H1 (cell line): ENCODE data around the gene FHOD1. TPM values are rescaled to one million over a fixed set of nuclear protein-coding genes. Genes with fewer than 3 reads are reported as not detected.

Experiments
- CTCF ChIA-PET: fragments of 300-600 bp; sonication (Branson Sonifier 250); formaldehyde crosslinking; loops from one replicate; lab custom pipeline; 2021; ENCODE audit not compliant: partially characterized antibody; lab: Charles Lee
- POLR2A ChIA-PET: fragments of 300-600 bp; sonication (Branson Sonifier 250); formaldehyde crosslinking; loops from one replicate; lab custom pipeline; 2021; ENCODE audit warnings: inconsistent platforms; ENCODE audit not compliant: partially characterized antibody; lab: Charles Lee
- DNase-seq, 2 experiments: peaks; one replicate each; pipeline versions ENCODE4 v3.0.0 to v3.0.0-alpha.2; 2010 to 2022; ENCODE audit warnings: low spot score in 2 of 2, low read depth in 1 of 2, mixed read lengths in 1 of 2
- FAIRE-seq: peaks from 2 replicates; lab custom pipeline; 2011; peaks lifted over from hg19 to GRCh38; lab: Jason Lieb, UNC
- H2AFZ ChIP-seq: 2 replicates; pipeline ENCODE4 v1.8.1; 2012; ENCODE audit warnings: low read length, inconsistent platforms
- H2AK5ac ChIP-seq: 2 replicates; pipeline ENCODE4 v1.6.1; 2013; ENCODE audit warnings: low read depth, low read length
- H2BK120ac ChIP-seq: replicated peaks from 2 replicates; pipeline ENCODE3; 2013; ENCODE audit warnings: low read depth, low read length, inconsistent platforms
- H2BK12ac ChIP-seq: 2 replicates; pipeline ENCODE4 v1.6.1; 2013; ENCODE audit warnings: low read depth, low read length
- H2BK15ac ChIP-seq: 2 replicates; pipeline ENCODE4 v1.6.1; 2013; ENCODE audit warnings: low read length
- H2BK20ac ChIP-seq: 2 replicates; pipeline ENCODE4 v1.6.1; 2013; ENCODE audit warnings: low read length
- H2BK5ac ChIP-seq: 2 replicates; pipeline ENCODE4 v1.6.1; 2013; ENCODE audit warnings: low read depth, low read length
- H3K14ac ChIP-seq: 2 replicates; pipeline ENCODE4 v1.6.1; 2013; ENCODE audit warnings: inconsistent platforms; ENCODE audit not compliant: insufficient read length
- H3K18ac ChIP-seq: 2 replicates; pipeline ENCODE4 v1.6.1; 2013; ENCODE audit warnings: low read length; ENCODE audit errors: extremely low read depth
- H3K23ac ChIP-seq: 2 replicates; pipeline ENCODE4 v1.6.1; 2013; ENCODE audit warnings: inconsistent platforms; ENCODE audit not compliant: insufficient read length
- H3K23me2 ChIP-seq: 2 replicates; pipeline ENCODE4 v1.6.1; 2013; ENCODE audit warnings: low read depth, low read length
- H3K27ac ChIP-seq: 2 replicates; pipeline ENCODE4 v1.6.1; 2011; ENCODE audit warnings: low read depth, low read length, inconsistent platforms
- H3K27me3 ChIP-seq, 4 experiments: replicated peaks in 1 of 4; 1 replicate in 1 of 4; 2 replicates in 3 of 4; pipeline versions ENCODE4 v1.6.1 to v1.8.1; 2011 to 2013; ENCODE audit warnings: low read length in 3 of 4, mild to moderate bottlenecking in 3 of 4, inconsistent platforms in 2 of 4, mixed read lengths in 2 of 4, moderate library complexity in 1 of 4; ENCODE audit not compliant: control insufficient read depth in 3 of 4, insufficient read depth in 3 of 4; ENCODE audit errors: extremely low read depth in 1 of 4
- H3K36me3 ChIP-seq, 4 experiments: 2 replicates each; pipeline versions ENCODE4 v1.6.1 to v1.8.1; 2011 to 2013; ENCODE audit warnings: mild to moderate bottlenecking in 4 of 4, low read length in 3 of 4, moderate library complexity in 2 of 4, control low read depth in 1 of 4, inconsistent platforms in 1 of 4; ENCODE audit not compliant: insufficient read depth in 4 of 4, control insufficient read depth in 2 of 4
- H3K4ac ChIP-seq: replicated peaks from 2 replicates; pipeline ENCODE3; 2013; ENCODE audit warnings: low read length, low read depth, mixed read lengths, inconsistent platforms; ENCODE audit not compliant: insufficient read length
- H3K4me1 ChIP-seq, 4 experiments: replicated peaks in 1 of 4; 1 replicate in 1 of 4; 2 replicates in 3 of 4; pipeline versions ENCODE4 v1.6.1 to v1.8.1; 2011 to 2013; ENCODE audit warnings: low read length in 3 of 4, inconsistent platforms in 2 of 4, mixed read lengths in 1 of 4; ENCODE audit not compliant: insufficient read depth in 4 of 4, control insufficient read depth in 3 of 4
- H3K4me2 ChIP-seq, 2 experiments: 2 replicates each; pipeline versions ENCODE4 v1.6.1 to v1.8.1; 2011 to 2013; ENCODE audit warnings: low read depth in 2 of 2, low read length in 2 of 2, control low read depth in 1 of 2, inconsistent platforms in 1 of 2, mild to moderate bottlenecking in 1 of 2; ENCODE audit not compliant: insufficient read depth in 1 of 2
- H3K4me3 ChIP-seq, 4 experiments: fragments of 200-600, 300-600 bp in 1 of 4; sonication (generic), shearing (Covaris generic), sonication (Bioruptor Twin) in 1 of 4; 2 replicates each; pipeline versions ENCODE4 v1.5.1 to v1.8.1; 2011 to 2016; ENCODE audit warnings: low read length in 4 of 4, low read depth in 3 of 4, control low read depth in 2 of 4, inconsistent platforms in 2 of 4, mild to moderate bottlenecking in 2 of 4, mixed read lengths in 1 of 4, moderate library complexity in 1 of 4; ENCODE audit not compliant: insufficient read depth in 2 of 4; ENCODE audit errors: extremely low read depth in 1 of 4
- H3K56ac ChIP-seq: replicated peaks from 2 replicates; pipeline ENCODE3; 2013; ENCODE audit warnings: low read depth, mild to moderate bottlenecking, mixed read lengths, low read length, inconsistent platforms; ENCODE audit not compliant: insufficient read length
- H3K79me1 ChIP-seq: 2 replicates; pipeline ENCODE4 v1.6.1; 2013; ENCODE audit warnings: low read depth, low read length, control low read depth
- H3K79me2 ChIP-seq, 2 experiments: 2 replicates each; pipeline versions ENCODE4 v1.6.1 to v1.8.1; 2012 to 2013; ENCODE audit warnings: low read length in 2 of 2, mild to moderate bottlenecking in 2 of 2, inconsistent platforms in 1 of 2; ENCODE audit not compliant: insufficient read depth in 2 of 2, control insufficient read depth in 1 of 2
- H3K9ac ChIP-seq, 4 experiments: replicated peaks in 1 of 4; 1 replicate in 1 of 4; 2 replicates in 3 of 4; pipeline versions ENCODE4 v1.6.1 to v1.8.1; 2011 to 2013; ENCODE audit warnings: low read depth in 3 of 4, low read length in 3 of 4, control low read depth in 2 of 4, mild to moderate bottlenecking in 2 of 4, moderate library complexity in 2 of 4, inconsistent platforms in 1 of 4; ENCODE audit errors: extremely low read depth in 1 of 4
- H3K9me3 ChIP-seq, 2 experiments: 2 replicates each; pipeline versions ENCODE4 v1.6.1 to v1.8.1; 2012 to 2013; ENCODE audit warnings: mild to moderate bottlenecking in 2 of 2, moderate library complexity in 2 of 2, control low read depth in 1 of 2, inconsistent platforms in 1 of 2, low read depth in 1 of 2, low read length in 1 of 2, mixed read lengths in 1 of 2; ENCODE audit not compliant: insufficient read depth in 2 of 2
- H4K20me1 ChIP-seq, 2 experiments: replicated peaks in 1 of 2; 2 replicates each; pipeline versions ENCODE3 to v1.8.1; 2011 to 2013; ENCODE audit warnings: inconsistent platforms in 2 of 2, low read length in 2 of 2, mild to moderate bottlenecking in 1 of 2; ENCODE audit not compliant: insufficient read depth in 2 of 2, control insufficient read depth in 1 of 2
- H4K5ac ChIP-seq: 2 replicates; pipeline ENCODE4 v1.6.1; 2013; ENCODE audit warnings: low read length, low read depth, mixed read lengths, inconsistent platforms; ENCODE audit not compliant: insufficient read length
- H4K8ac ChIP-seq: 2 replicates; pipeline ENCODE4 v1.8.0; 2013; ENCODE audit warnings: mild to moderate bottlenecking, moderate library complexity, low read length, inconsistent platforms; ENCODE audit not compliant: insufficient read depth; ENCODE audit errors: extremely low read depth
- H4K91ac ChIP-seq: replicated peaks from 2 replicates; pipeline ENCODE3; 2013; ENCODE audit warnings: low read length, mixed read lengths, inconsistent platforms; ENCODE audit not compliant: insufficient read length
- GABPA ChIP-seq: IDR thresholded peaks from 2 replicates; pipeline ENCODE4 v1.6.1; 2011; ENCODE audit warnings: mild to moderate bottlenecking, low read length, moderate library complexity, borderline replicate concordance; ENCODE audit not compliant: insufficient read depth
- WGBS, 2 experiments: shearing (Covaris generic) in 1 of 2; methylation state at CpG; one replicate each; pipeline versions ENCODE4 v1.1.6 to v1.1.7; 2013 to 2015; ENCODE audit warnings: low lambda C conversion rate in 2 of 2, mixed read lengths in 2 of 2, inconsistent platforms in 1 of 2, low coverage in 1 of 2, missing lambda C conversion rate in 1 of 2; ENCODE audit not compliant: insufficient replicate concordance in 2 of 2, insufficient coverage in 1 of 2, insufficient read length in 1 of 2; ENCODE audit errors: extremely low coverage in 1 of 2, missing lambda C conversion rate in 1 of 2; 5-methylcytosine and 5-hydroxymethylcytosine counted together
- polyA plus RNA-seq, 7 experiments: library from polyadenylated mRNA; depleted of rRNA in 3 of 7; stranded (reverse) in 5 of 7; unstranded in 2 of 7; fragments of >200 nt in 5 of 7; fragments of 200-250 nt in 2 of 7; gene quantifications; 1 replicate in 5 of 7; 2 replicates in 1 of 7; 4 replicates in 1 of 7; pipeline versions ENCODE4 v1.2.1 to v1.2.3, GENCODE V29; 2011 to 2013; ENCODE audit warnings: missing spikeins in 2 of 7, mixed read lengths in 2 of 7
- total RNA-seq: library from RNA; stranded (reverse); fragmentation: NEBNext Ultra II Directional; extraction: Animal tissue kit (Norgen Biotek cat#: 25700); gene quantifications from 2 replicates; pipeline ENCODE4 v1.2.1, GENCODE V29; 2021
- TF ChIP-seq, protein P1 (sequence below), 3 experiments: IDR thresholded peaks; 1 replicate in 2 of 3; 2 replicates in 1 of 3; pipeline versions ENCODE4 v1.5.1 to v1.6.1; 2011; ENCODE audit warnings: low read length in 3 of 3, mild to moderate bottlenecking in 3 of 3, inconsistent platforms in 2 of 3, low read depth in 1 of 3, moderate library complexity in 1 of 3; ENCODE audit not compliant: insufficient read depth in 1 of 3; ENCODE audit errors: control extremely low read depth in 1 of 3

Gene FHOD1
- total and polyA plus RNA-seq, 2 of the 8 experiments (the other 6 are each of a cell fraction or from before 2014, with no cell fraction given) = 31.3 to 60.7 TPM

DNA sequence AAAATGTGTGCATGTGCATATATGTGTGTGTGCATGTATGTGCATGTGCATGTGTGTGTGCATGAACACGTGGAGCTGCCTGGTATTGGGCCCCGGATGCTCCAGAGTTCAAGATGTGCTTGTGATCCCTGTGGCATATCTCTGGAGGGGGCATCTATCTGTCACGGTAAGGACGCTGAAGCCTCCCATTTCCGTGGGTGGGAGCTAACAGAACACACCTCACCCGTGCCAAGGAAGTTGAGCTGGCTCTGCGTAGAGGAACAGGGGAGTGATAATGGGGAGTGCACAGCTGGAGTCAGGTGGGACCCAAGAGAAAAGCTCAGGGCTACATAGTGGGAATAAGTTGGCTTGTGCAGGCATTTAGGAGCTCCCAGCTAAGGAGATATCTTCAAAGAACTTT is 35.6 kb downstream of the FHOD1 start:
- Histone ChIP-seq H2AFZ (no peak overlapping the region), H3K79me1 (no peaks in the 10 kb centered on the region), H2BK120ac (no peak overlapping the region), H3K18ac (no peak overlapping the region), H3K23ac (no peak overlapping the region), H3K4me2 (no peak overlapping the region), H4K8ac (no peak overlapping the region), H3K27me3 (peaks cover 0 to 12% (median 8%) of the 10 kb centered on the region in 4 experiments; a peak in 4 of 7 replicates), H4K91ac (no peak overlapping the region), H3K9me3 (no peaks in the 10 kb centered on the region), H3K36me3 (no peaks in the 10 kb centered on the region), H2BK12ac (no peak overlapping the region), H2AK5ac (no peak overlapping the region), H3K27ac (no peak overlapping the region), H4K5ac (no peak overlapping the region), H3K79me2 (no peaks in the 10 kb centered on the region), H3K9ac (no peak overlapping the region), H3K4me1 (peaks cover 0 to 10% (median 1%) of the 10 kb centered on the region in 4 experiments; a peak in 2 of 7 replicates), H3K4ac (no peak overlapping the region), H3K14ac (no peak overlapping the region), H3K23me2 (no peaks in the 10 kb centered on the region), H3K4me3 (no peak overlapping the region), H3K56ac (no peak overlapping the region), H2BK5ac (no peak overlapping the region), H2BK15ac (no peak overlapping the region), H4K20me1 (no peaks in the 10 kb centered on the region), H2BK20ac (no peak overlapping the region)
- FAIRE-seq (no peak), DNase-seq (no peak)
- ChIA-PET CTCF (interaction anchor here (0.6 to 8.9 kb wide), 8 partner anchors 9 to 193 kb away, joined by 3 to 111 read pairs (median 4); partner anchors contain the start of genes E2F4, ELMO3, NOL3 and TMEM208), POLR2A (interaction anchor here (0.9 to 1.0 kb wide), 2 partner anchors 13 to 246 kb away, joined by 3 read pairs; no protein-coding TSS in a partner anchor)
- WGBS, 2 experiments = 82% methylated on average over 7 of the region's 7 CpGs; no CpG with 5 or more reads in 1 of the 2 experiments
- TF ChIP-seq, protein P1, sequence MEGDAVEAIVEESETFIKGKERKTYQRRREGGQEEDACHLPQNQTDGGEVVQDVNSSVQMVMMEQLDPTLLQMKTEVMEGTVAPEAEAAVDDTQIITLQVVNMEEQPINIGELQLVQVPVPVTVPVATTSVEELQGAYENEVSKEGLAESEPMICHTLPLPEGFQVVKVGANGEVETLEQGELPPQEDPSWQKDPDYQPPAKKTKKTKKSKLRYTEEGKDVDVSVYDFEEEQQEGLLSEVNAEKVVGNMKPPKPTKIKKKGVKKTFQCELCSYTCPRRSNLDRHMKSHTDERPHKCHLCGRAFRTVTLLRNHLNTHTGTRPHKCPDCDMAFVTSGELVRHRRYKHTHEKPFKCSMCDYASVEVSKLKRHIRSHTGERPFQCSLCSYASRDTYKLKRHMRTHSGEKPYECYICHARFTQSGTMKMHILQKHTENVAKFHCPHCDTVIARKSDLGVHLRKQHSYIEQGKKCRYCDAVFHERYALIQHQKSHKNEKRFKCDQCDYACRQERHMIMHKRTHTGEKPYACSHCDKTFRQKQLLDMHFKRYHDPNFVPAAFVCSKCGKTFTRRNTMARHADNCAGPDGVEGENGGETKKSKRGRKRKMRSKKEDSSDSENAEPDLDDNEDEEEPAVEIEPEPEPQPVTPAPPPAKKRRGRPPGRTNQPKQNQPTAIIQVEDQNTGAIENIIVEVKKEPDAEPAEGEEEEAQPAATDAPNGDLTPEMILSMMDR (IDR thresholded peaks at IDR 0.05; ENCODE audit: control extremely low read depth in 1 of 3, insufficient read depth in 1 of 3, low read depth in 1 of 3, low read length in 3 of 3) = no peak
- TF ChIP-seq GABPA = no peak
